Inflammatory macrophage treated with lipopolysaccharide for 4 hours (primary cell): ENCODE data around the gene GBP2.
"Not testable (repeated sequence)": the region's sequence is repeated elsewhere in the genome, so short reads cannot be mapped to it uniquely, and the experiment has no call there.

Experiments
- DNase-seq: peaks from one replicate; pipeline ENCODE4 v3.0.0-alpha.2; 2020

GBP2 gene

GRCh38 chr1:89126602-89127565 lies 970 bp upstream of the GBP2 start:
- peak; percentile 64 for DNase-seq

GRCh38 chr1:89125240-89125912 lies 538 bp downstream of the GBP2 start:
- peak; percentile 39 for DNase-seq

DNA sequence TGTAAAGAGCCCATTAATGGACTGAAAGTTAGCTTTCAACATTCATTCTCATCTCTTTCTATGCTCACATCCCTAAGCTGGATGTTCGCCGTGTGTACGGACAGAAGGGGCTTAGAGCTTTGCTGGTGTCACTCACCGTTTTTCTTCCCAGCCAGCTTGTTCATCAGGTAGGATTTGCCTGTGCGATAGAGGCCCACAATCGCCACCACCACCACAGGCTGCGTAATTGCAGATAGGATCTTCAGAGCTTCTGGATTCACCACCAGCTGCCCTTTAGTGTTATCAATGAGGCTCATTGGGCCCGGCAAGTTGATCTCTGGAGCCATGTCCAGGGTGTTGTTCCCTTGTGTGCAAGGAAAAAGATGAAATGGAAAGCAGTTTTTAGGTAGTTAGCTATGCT lies 4.3 kb downstream of the GBP2 start:
- no peak for DNase-seq

- no peak for DNase-seq
Measured at GRCh38 chr1:89114662-89115061, 11.3 kb downstream of the GBP2 start.

GRCh38 chr1:89112871-89113613 lies 12.9 kb downstream of the GBP2 start:
- no peak for DNase-seq

DNA sequence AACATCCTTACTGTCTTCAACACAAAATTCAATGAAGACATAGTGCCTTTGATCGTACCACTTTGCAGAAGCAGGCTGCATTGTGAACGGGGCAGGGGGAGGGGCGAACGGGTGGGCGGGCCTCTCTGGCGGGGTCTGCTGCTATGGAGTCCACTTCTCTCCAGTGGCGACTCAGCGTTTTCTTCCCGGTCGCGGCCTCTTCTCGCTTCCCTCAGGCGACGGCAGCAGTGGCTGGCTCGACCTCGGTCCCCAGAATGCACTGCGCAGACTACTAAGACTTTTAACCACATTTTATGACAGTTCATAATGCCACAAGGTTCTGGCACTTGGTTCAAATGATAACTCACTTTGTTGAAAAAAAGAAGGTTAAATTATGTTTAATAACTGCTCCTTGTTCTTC lies 21.2 kb downstream of the GBP2 start:
- DNase-seq: no peak

DNA sequence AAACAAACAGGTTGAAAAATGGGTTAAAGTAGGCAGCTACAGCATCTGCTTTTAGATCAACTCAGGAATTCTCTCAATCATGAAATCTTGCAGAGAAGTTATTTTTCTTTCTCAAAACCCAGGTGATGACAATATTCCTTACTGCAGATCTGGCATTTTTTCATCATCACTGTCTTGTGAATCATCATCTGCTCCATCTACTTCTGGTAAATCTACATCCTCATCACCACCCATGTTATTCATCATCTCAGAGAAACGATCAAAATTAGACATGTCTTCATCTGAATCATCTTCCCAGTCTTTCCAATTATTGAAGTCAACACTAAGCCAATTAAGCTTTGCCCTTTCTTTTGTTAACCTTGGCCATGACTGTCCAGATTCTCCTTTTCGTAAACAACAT lies 21.8 kb downstream of the GBP2 start:
- no peak for DNase-seq

DNA sequence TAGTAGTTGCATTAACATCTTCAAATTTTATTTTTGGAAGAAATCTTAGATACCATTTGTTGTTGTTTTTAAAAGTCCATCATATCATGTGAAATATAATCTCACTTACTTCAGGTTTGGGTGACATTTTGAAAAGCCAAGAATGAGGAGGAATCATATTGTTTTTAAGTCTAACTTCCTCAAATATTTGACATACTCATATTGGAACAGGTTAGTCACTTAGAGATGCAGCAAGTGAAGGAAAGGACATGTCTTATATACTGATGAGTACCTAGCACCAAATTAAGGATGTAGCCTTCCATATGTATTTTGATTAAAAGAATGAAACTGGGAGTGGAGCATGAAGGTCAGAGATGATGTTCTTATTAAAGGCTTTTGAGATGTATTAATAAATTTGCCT lies 23.9 kb downstream of the GBP2 start:
- no peak for DNase-seq

GRCh38 chr1:89100412-89100811 lies 25.5 kb downstream of the GBP2 start:
- no peak for DNase-seq

- DNase-seq: no peak
Measured at GRCh38 chr1:89098857-89099256, 27.1 kb downstream of the GBP2 start.

DNA sequence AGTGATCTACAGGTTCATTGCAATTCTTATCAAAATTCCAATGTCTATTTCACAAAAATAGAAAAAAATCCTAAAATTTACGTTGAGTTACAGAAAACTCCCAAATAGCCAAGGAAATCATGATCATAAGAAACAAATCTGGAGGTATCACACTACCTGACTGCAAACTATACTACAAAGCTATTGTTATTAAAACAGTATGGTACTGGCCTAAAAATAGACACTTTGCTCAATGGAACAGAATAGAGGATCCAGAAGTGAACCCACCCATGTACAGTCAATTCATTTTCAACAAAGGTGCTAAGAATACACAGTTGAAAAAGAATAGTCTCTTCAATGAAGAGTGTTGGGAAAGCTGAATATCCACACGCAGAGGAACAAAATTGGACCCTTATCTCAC lies 30.2 kb downstream of the GBP2 start:
- no peak for DNase-seq

DNA sequence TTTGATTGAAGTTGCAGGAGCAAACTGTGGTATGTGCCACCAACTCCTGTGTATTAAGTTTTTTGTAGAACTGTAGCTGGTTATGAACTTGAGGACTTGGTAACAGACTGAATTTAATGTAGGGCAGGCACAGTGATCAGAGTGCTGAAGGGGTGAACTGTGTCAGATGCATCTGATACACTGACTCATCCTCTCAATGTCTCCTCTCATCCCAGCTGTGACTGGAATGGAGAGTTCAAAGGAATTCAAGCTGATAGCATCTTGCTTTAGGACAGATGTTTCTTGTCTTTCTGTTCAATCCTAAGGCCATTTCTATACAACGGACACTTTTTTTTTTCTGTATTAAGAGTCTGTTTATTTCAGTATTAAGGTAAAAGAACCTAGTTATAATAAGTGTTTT lies 36.0 kb downstream of the GBP2 start:
- no peak for DNase-seq

- no peak for DNase-seq
Measured at GRCh38 chr1:89088572-89088971, 37.3 kb downstream of the GBP2 start.

DNA sequence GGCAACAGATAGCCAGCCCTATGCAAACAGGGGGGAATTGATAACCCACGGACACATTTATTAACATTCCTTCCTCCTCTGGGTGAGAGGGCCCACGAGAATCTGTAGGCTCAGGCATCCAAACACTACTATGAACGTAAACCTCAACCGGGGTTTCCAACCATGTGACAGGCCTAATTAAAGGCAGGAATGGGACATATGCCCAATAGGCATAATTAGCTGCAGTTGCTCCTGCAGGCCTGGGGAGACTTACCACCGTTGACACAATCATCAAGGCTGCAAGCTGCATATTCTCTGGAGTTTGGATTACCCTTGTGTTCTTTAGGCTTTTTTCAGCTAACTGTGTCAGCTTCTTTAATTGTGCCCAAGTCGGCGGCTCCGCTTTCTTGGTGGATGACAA lies 38.7 kb downstream of the GBP2 start:
- no peak for DNase-seq

DNA sequence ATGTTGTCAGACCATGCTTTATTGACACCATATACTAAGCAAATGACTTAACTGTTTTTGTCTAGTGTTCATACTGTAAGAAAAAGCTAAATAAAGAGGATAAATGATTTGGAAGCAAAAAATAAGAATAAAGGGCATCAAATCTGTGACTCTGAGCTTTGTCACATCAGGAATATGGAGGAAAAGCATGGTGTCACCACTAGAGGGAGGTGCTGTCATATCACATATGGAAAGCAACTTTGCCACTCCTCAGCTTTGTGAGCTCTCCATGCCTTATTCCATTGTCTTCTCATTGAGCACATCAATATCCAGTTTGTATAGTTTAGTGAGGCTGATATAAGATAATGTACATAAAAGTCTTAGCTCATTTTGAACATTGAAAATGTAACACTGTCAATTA lies 40.1 kb downstream of the GBP2 start:
- peak; percentile 81 for DNase-seq

GRCh38 chr1:89081005-89081404 lies 44.9 kb downstream of the GBP2 start:
- DNase-seq: peak; percentile 85

GRCh38 chr1:89080068-89080467 lies 45.8 kb downstream of the GBP2 start:
- DNase-seq: not testable (repeated sequence)

- not testable (repeated sequence) for DNase-seq
Measured at GRCh38 chr1:89072466-89073065, 53.3 kb downstream of the GBP2 start.

- DNase-seq: no peak
Measured at GRCh38 chr1:89070509-89070908, 55.4 kb downstream of the GBP2 start.

DNA sequence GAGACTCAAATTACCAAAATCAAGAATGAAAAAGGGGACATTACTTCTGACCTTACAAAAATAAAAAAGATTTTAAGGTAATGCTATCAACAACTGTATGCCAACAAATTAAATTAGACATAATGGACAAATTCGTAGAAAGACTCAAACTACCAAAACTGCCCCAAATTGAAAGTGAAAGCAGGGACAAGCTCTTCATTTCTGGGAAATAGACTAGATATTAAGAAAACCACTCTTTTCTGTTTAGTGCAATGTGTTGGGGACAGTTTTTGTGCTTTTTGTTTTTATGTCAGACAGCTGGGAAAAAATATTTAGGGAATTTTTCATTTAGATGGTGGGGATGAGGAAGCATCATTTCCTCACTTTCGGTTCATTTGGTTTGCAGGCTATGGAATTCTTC lies 56.0 kb downstream of the GBP2 start:
- DNase-seq: peak; percentile 80

DNA sequence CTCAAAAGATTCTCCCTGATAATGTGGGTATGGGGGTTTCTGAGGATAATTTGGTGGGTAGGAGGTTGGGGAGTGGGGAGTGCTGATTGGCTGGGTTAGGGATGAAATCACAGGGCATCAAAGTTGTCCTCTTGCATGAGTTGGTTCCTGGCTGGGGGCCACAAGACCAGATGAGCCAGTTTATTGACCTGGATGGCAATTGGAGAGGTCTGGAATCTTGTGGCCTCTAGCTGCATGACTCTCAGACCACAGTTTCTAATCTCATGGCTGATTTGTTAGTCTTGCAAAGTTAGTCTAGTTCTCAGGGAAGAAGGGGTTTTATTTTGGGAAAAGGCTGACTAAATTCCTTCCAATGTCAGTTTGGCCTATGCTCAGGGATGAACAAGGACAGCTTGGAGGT lies 57.6 kb downstream of the GBP2 start:
- no peak for DNase-seq

GRCh38 chr1:89065079-89065868 lies 60.6 kb downstream of the GBP2 start, which contains the start of gene GBP1:
GBP1 (minus strand) TSS chr1:89065208; CDS start chr1:89063234, 1,974 bp downstream.
- DNase-seq: peak; percentile 98
